ENCODE data around the gene UBE2Q2.

Gene UBE2Q2

GRCh38 chr15:75927601-75928000 is 84.4 kb downstream of the UBE2Q2 start:
- no peak for DNase-seq (ENCODE audit: low read depth)
- TF ChIP-seq, protein P1, sequence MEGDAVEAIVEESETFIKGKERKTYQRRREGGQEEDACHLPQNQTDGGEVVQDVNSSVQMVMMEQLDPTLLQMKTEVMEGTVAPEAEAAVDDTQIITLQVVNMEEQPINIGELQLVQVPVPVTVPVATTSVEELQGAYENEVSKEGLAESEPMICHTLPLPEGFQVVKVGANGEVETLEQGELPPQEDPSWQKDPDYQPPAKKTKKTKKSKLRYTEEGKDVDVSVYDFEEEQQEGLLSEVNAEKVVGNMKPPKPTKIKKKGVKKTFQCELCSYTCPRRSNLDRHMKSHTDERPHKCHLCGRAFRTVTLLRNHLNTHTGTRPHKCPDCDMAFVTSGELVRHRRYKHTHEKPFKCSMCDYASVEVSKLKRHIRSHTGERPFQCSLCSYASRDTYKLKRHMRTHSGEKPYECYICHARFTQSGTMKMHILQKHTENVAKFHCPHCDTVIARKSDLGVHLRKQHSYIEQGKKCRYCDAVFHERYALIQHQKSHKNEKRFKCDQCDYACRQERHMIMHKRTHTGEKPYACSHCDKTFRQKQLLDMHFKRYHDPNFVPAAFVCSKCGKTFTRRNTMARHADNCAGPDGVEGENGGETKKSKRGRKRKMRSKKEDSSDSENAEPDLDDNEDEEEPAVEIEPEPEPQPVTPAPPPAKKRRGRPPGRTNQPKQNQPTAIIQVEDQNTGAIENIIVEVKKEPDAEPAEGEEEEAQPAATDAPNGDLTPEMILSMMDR (IDR thresholded peaks at IDR 0.05; ENCODE audit: low read depth, low read length, missing control alignments) = no peak
- H3K4me3 ChIP-seq (ENCODE audit: low read depth, low read length) = no peak overlapping the region

GRCh38 chr15:75928680-75929608 is 85.7 kb downstream of the UBE2Q2 start:
- TF ChIP-seq, protein P1 (IDR thresholded peaks at IDR 0.05; ENCODE audit: low read depth, low read length, missing control alignments) = peak; percentile 60
- DNase-seq (ENCODE audit: low read depth) = no peak

DNA sequence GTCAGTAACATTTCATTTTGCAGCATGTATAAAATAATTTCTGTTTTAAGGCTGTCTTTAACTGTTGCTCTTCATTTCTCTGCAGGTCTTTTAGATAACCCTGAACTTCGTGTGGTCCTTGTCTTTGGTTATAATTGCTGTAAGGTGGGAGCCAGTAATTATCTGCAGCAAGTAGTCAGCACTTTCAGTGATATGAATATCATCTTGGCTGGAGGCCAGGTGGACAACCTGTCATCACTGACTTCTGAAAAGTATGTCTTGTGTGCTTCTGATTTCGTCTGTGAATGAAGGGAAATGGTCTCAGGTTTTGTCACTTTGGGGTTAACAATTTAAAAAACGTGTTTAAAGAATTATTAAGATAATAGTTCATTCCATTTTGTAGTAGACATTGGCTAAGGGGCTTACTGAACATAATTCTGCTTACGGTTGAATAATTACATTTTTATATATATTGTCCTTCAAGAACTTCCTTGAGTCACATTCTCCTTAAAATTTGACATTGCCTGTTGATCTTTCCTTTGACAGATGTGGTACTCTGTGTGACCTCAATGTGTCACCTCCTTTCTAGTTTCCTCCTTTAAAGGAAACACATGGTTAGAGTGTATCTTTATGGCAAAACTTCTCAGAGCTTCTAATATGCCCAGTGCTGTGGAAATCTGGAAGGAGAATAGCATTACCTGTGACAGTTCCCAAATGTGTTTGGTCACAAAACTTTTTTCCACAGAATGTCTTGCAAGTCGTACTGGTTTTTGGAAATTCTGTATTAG is 86.7 kb downstream of the UBE2Q2 start:
- DNase-seq (ENCODE audit: low read depth) = no peak
- TF ChIP-seq, protein P1 (IDR thresholded peaks at IDR 0.05; ENCODE audit: low read depth, low read length, missing control alignments) = no peak
- no peak overlapping the region for H3K4me3 ChIP-seq (ENCODE audit: low read depth, low read length)

More at GRCh38 chr15:75928680-75929608, 85.7 kb downstream of the UBE2Q2 start:
- no peak overlapping the region for H3K4me3 ChIP-seq (ENCODE audit: low read depth, low read length)

- H3K4me3 ChIP-seq (ENCODE audit: low read depth, low read length) = no peak overlapping the region
- TF ChIP-seq, protein P1 (IDR thresholded peaks at IDR 0.05; ENCODE audit: low read depth, low read length, missing control alignments) = no peak
- DNase-seq (ENCODE audit: low read depth) = no peak
Measured at GRCh38 chr15:75930866-75931265, 87.6 kb downstream of the UBE2Q2 start.

DNA sequence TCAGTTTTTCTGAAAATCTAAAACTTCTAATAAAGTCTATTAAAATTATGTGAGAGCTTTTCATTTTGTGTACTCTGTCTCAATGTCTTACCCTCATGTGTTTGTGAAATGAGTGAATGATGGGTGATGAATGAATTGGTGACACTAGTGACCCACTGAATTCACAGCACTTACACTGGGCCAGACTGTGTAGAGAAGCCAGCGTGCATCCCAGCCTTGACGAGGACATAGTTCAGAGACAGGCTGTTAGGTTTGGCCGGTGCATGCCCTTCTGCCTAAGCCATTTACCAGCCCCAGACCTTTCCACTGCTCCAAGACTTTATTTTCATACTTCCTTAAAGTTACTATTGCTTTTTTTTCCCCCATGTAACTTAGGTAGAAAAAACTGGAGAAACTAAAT is 99.2 kb downstream of the UBE2Q2 start:
- H3K4me3 ChIP-seq (ENCODE audit: low read depth, low read length) = no peak overlapping the region
- no peak for DNase-seq (ENCODE audit: low read depth)
- TF ChIP-seq, protein P1 (IDR thresholded peaks at IDR 0.05; ENCODE audit: low read depth, low read length, missing control alignments) = no peak

GRCh38 chr15:75943246-75943645 is 100.0 kb downstream of the UBE2Q2 start:
- no peak overlapping the region for H3K4me3 ChIP-seq (ENCODE audit: low read depth, low read length)
- TF ChIP-seq, protein P1 (IDR thresholded peaks at IDR 0.05; ENCODE audit: low read depth, low read length, missing control alignments) = no peak
- no peak for DNase-seq (ENCODE audit: low read depth)

Measured in GM12864 (cell line).